GM21423 (cell line): ENCODE measurements around the gene WARS2.

ENCODE experiments used
- ATAC-seq: cut with Tn5 transposase; IDR thresholded peaks from one replicate; pipeline ENCODE4 v1.9.1; 2021; ENCODE audit warnings: mild to moderate bottlenecking, moderate library complexity; ENCODE audit not compliant: unreplicated experiment

Gene WARS2

GRCh38 chr1:119038363-119038762, 102.1 kb downstream of the WARS2 start:
- no peak for ATAC-seq

- no peak for ATAC-seq
Observed at GRCh38 chr1:119034359-119034758, 106.1 kb downstream of the WARS2 start.

- ATAC-seq = no peak
Observed at GRCh38 chr1:119032986-119033385, 107.5 kb downstream of the WARS2 start.

- no peak for ATAC-seq
Observed at GRCh38 chr1:119027759-119028158, 112.7 kb downstream of the WARS2 start.

- ATAC-seq = no peak
Observed at GRCh38 chr1:119026956-119027355, 113.5 kb downstream of the WARS2 start.

GRCh38 chr1:119015547-119015946, 124.9 kb downstream of the WARS2 start:
- no peak for ATAC-seq

GRCh38 chr1:119012383-119012782, 128.1 kb downstream of the WARS2 start:
- ATAC-seq = no peak

GRCh38 chr1:119011706-119012105, 128.7 kb downstream of the WARS2 start:
- ATAC-seq = no peak

GRCh38 chr1:119011116-119011515, 129.3 kb downstream of the WARS2 start:
- ATAC-seq = no peak

- no peak for ATAC-seq
Observed at GRCh38 chr1:119010201-119010600, 130.3 kb downstream of the WARS2 start.

GRCh38 chr1:119009312-119009655, 131.2 kb downstream of the WARS2 start:
- no peak for ATAC-seq

GRCh38 chr1:119008483-119009311, 131.8 kb downstream of the WARS2 start:
- ATAC-seq = no peak

- no peak for ATAC-seq
Observed at GRCh38 chr1:119007670-119008482, 132.6 kb downstream of the WARS2 start.

GRCh38 chr1:119007339-119007669, 133.1 kb downstream of the WARS2 start:
- ATAC-seq = no peak

GRCh38 chr1:119006406-119007279, 133.8 kb downstream of the WARS2 start:
- ATAC-seq = no peak

GRCh38 chr1:119005724-119006405, 134.6 kb downstream of the WARS2 start:
- ATAC-seq = no peak

GRCh38 chr1:119004781-119005180, 135.7 kb downstream of the WARS2 start:
- no peak for ATAC-seq

GRCh38 chr1:119004129-119004527, 136.3 kb downstream of the WARS2 start:
- no peak for ATAC-seq

- no peak for ATAC-seq
Observed at GRCh38 chr1:119003413-119004128, 136.9 kb downstream of the WARS2 start.

GRCh38 chr1:119002028-119002686, 138.3 kb downstream of the WARS2 start:
- no peak for ATAC-seq
